ENCODE measurements around the gene POLDIP2. TPM values are rescaled to one million over a fixed set of nuclear protein-coding genes. Genes with fewer than 3 reads are reported as not detected.

Gene POLDIP2
- total and polyA plus RNA-seq, 2 of the 13 experiments (the other 11 are each of a cell fraction or from before 2014, with no cell fraction given) = 85.9 to 114 TPM

GRCh38 chr17:28317966-28318758 lies 39.2 kb downstream of the POLDIP2 start (continued):
- TF ChIP-seq ZBTB3 (CRISPR knock-in tag; IDR thresholded peaks at IDR 0.05; ENCODE audit: borderline replicate concordance, low read depth) (peak; percentile 46; the same call in 1 of the 2 replicates), HOXD1 (CRISPR knock-in tag; IDR thresholded peaks at IDR 0.05) (no peak), ZNF839 (CRISPR knock-in tag; IDR thresholded peaks at IDR 0.05; ENCODE audit: borderline replicate concordance) (no peak; the same call in 1 of the 2 replicates), E2F2 (CRISPR knock-in tag; IDR thresholded peaks at IDR 0.05; ENCODE audit: borderline replicate concordance) (no peak), ZFP41 (CRISPR knock-in tag; IDR thresholded peaks at IDR 0.05; ENCODE audit: borderline replicate concordance) (no peak), REPIN1 (CRISPR knock-in tag; IDR thresholded peaks at IDR 0.05; ENCODE audit: borderline replicate concordance, low read depth) (no peak), NFYB (CRISPR knock-in tag; IDR thresholded peaks at IDR 0.05) (no peak), IRF2 (CRISPR knock-in tag; IDR thresholded peaks at IDR 0.05) (no peak), TOE1 (CRISPR knock-in tag; IDR thresholded peaks at IDR 0.05) (no peak), ZNF160 (CRISPR knock-in tag; IDR thresholded peaks at IDR 0.05) (no peak), ZNF124 (CRISPR knock-in tag; IDR thresholded peaks at IDR 0.05) (no peak), TBP (CRISPR knock-in tag; IDR thresholded peaks at IDR 0.05) (no peak), MAZ (IDR thresholded peaks at IDR 0.05; ENCODE audit: borderline replicate concordance, low read depth, low read length) (no peak), MAZ (CRISPR knock-in tag; IDR thresholded peaks at IDR 0.05; ENCODE audit: low read depth) (no peak), MXD4 (CRISPR knock-in tag; IDR thresholded peaks at IDR 0.05) (no peak), MXD3 (CRISPR knock-in tag; IDR thresholded peaks at IDR 0.05) (no peak), RORA (CRISPR knock-in tag; IDR thresholded peaks at IDR 0.05) (no peak), MAFG (CRISPR knock-in tag; IDR thresholded peaks at IDR 0.05) (no peak), GRHL1 (CRISPR knock-in tag; conservative IDR thresholded peaks at IDR 0.05) (no peak), KLF9 (CRISPR knock-in tag; IDR thresholded peaks at IDR 0.05; ENCODE audit: low read depth) (no peak), PRDM15 (CRISPR knock-in tag; IDR thresholded peaks at IDR 0.05) (no peak), ARID2 (CRISPR knock-in tag; IDR thresholded peaks at IDR 0.05; ENCODE audit: borderline replicate concordance) (no peak), ZNF616 (CRISPR knock-in tag; IDR thresholded peaks at IDR 0.05; ENCODE audit: low read depth) (no peak), ZBTB7B (CRISPR knock-in tag; IDR thresholded peaks at IDR 0.05) (0 out of 2 replicates have a peak, but pooled peaks have one; percentile 47)
